Measurements from ENCODE around the gene SULT2B1.

GRCh38 chr19:48529156-48529555 is 22.8 kb upstream of the SULT2B1 start:
- no peak for TF ChIP-seq TAF1 (IDR thresholded peaks at IDR 0.05; ENCODE audit: borderline replicate concordance, low read depth, low read length)
- TF ChIP-seq POLR2A (IDR thresholded peaks at IDR 0.05; ENCODE audit: low read depth, low read length), result no peak
